B cell (primary cell): ENCODE results near the gene NUPR2.
"Not testable (repeated sequence)": the region's sequence is repeated elsewhere in the genome, so short reads cannot be mapped to it uniquely, and the experiment has no call there.

Experiments used
- EZH2 ChIP-seq: IDR thresholded peaks from 2 replicates; pipeline ENCODE4 v1.6.1; 2012; ENCODE audit warnings: borderline replicate concordance, low read depth, mild to moderate bottlenecking, moderate library complexity, low read length; ENCODE audit not compliant: insufficient read depth, poor library complexity, severe bottlenecking
- TF ChIP-seq, protein P1 (sequence below): fragments of 200-600 bp; IDR thresholded peaks from one replicate; pipeline ENCODE4 v1.8.0; 2022; ENCODE audit warnings: antibody characterized with exemption, mild to moderate bottlenecking

DNA sequence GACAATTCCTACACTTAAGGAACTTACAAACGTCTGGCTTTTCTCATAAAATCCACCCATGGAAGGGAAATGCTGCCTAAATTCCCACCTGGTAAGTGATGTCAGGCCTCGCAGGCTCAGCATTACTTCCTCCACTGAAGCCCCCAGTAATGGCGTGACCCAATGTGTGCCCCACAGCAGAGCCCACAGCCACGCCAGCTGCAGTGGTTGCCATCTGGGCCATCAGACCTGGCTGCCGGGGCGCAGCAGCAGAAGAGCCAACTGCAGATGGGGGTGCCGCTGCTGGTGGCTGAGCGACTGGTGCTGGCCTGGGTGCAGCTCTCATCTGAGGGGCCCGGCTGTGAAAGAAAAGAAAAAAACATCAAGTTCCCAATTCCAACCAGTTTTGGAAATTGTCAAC lies 12.1 kb downstream of the NUPR2 start:
- TF ChIP-seq, protein P1, sequence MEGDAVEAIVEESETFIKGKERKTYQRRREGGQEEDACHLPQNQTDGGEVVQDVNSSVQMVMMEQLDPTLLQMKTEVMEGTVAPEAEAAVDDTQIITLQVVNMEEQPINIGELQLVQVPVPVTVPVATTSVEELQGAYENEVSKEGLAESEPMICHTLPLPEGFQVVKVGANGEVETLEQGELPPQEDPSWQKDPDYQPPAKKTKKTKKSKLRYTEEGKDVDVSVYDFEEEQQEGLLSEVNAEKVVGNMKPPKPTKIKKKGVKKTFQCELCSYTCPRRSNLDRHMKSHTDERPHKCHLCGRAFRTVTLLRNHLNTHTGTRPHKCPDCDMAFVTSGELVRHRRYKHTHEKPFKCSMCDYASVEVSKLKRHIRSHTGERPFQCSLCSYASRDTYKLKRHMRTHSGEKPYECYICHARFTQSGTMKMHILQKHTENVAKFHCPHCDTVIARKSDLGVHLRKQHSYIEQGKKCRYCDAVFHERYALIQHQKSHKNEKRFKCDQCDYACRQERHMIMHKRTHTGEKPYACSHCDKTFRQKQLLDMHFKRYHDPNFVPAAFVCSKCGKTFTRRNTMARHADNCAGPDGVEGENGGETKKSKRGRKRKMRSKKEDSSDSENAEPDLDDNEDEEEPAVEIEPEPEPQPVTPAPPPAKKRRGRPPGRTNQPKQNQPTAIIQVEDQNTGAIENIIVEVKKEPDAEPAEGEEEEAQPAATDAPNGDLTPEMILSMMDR = not testable (repeated sequence)
- TF ChIP-seq EZH2 = not testable (repeated sequence)
